SW480 (cell line): Measurements from ENCODE around the gene SPRY2.
"Not testable (repeated sequence)": the region's sequence is repeated elsewhere in the genome, so short reads cannot be mapped to it uniquely, and the experiment has no call there.

Experiments
- DNase-seq: peaks from one replicate; pipeline ENCODE4 v3.0.0-alpha.2; 2016; ENCODE audit warnings: low spot score

The SPRY2 gene

GRCh38 chr13:80341101-80341755, at the start of gene SPRY2:
SPRY2 (minus strand) TSS chr13:80341126; CDS start chr13:80337705, 3,421 bp downstream.
- DNase-seq: peak; percentile 97

DNA sequence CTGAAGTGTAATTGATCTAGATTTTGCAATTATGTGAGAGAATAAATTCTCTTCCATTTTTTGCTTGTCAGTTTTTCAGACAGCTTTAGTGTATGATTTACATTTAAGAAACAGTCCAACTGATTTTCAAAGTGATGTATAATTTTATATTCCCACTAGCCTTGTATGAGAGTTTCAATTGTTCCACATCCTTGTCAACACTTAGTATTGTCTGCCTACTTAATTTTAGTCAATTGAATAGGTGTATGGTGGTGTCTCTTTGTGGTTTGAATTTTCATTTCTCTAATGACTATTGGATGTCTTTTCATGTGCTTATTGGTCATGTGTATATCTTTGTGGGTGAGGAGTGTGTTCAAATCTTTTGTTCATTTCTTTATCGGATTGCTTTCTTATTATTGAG, 49.4 kb upstream of the SPRY2 start:
- DNase-seq: no peak

DNA sequence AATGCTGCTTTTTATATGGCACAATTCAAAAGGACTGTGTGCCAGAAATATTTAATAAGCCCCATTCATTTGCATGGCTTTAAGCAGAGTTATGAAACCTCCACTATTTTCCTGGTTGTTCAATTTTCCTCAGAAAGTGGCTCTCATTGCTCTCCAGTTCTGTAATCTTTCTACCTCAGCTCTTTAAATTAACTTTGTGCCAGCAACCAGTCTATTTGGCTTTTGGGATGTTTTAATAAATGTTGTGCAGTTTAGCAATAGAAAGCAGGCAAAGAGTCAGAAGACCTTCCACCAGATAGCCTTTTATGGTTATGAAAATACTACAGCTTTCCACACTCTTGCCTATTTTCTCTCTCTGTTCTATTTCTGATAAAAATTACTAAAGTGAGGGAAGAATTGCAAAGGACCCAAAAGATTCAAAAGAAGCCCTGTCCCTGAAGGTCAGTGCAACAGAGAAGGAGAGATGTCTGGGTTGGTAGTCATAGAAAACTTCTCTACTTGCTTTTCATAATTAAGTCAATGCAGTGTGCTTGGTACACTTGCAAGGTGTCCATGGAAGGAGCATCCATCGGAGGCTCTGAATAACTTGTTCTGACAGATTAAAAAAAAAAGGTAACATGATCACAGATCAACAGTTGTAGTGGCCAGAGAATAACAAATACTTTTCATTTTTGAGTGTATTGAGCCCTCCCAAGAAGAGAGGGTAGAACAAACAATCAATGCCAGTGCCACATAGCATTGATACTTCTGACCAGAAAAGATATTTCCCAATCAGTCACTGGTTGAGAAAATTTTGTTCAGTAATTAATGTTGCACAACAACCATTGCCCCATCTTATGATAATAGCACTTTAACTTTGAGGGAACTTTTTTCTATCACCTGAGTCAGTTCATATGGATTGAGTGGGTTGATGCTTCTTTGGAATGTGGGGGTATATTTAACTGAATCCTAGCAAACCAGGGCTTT, 48.4 kb upstream of the SPRY2 start:
- no peak for DNase-seq

- no peak for DNase-seq
Measured at GRCh38 chr13:80388506-80388905, 47.6 kb upstream of the SPRY2 start.

DNA sequence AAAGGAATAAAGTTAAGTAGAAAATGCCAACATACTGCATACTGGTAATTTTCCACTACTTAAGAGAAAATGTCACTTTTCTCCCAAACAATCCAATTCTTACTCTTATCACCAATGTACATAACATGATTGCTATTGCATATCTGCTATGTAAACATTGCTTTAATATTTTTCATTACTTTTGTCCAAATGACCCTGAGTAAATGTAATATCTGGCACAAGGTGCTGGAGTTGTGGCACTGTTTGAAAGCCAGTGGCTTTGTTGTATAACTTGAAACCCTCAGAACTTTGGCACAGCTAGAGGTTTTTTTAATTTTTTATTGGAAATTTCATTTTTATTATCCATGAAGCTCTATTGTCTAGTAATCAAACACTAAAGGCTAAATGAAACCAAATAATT, 45.7 kb upstream of the SPRY2 start:
- no peak for DNase-seq

GRCh38 chr13:80386002-80386401, 45.1 kb upstream of the SPRY2 start:
- DNase-seq: no peak

- no peak for DNase-seq
Measured at GRCh38 chr13:80382576-80382975, 41.6 kb upstream of the SPRY2 start.

DNA sequence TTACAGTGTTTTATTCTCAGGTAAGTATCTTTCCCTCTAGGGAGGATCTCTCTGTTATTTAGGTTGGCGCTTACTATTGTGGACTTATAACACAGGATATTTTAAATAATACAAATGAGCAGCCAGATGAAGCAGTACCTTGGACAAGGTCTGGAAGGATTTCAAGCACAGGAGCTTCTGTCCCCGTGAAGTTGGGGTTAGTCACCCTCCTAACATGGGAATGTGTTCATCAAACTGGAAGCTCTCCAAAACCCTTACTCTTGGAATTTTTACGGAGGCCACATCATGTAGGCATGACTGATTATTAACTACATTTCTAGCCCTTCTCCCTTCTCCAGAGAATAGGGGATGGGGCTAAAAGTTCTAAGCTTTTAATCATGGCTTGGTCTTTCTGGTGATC, 38.3 kb upstream of the SPRY2 start:
- DNase-seq: no peak

- DNase-seq: no peak
Measured at GRCh38 chr13:80376554-80376953, 35.6 kb upstream of the SPRY2 start.

DNA sequence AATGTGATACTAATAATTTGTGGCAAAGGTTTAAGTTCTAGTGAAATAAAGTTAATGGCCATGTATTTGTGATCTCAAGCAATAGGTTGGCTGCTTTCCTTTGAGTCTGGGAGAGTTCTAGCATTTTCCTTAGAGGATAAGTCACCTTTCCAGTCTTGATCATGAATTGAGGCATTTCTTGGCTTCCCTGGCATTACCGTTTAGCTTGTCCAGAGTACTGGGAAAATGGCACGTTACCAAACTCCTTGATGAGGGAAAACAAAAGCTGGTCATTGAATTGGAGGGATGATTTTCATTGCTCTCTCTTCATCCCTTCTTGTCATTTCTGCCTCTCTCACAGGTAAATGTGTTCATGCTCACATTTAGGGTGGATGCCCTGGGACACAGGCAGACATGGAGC, 34.0 kb upstream of the SPRY2 start:
- DNase-seq: no peak

- no peak for DNase-seq
Measured at GRCh38 chr13:80374444-80374843, 33.5 kb upstream of the SPRY2 start.

DNA sequence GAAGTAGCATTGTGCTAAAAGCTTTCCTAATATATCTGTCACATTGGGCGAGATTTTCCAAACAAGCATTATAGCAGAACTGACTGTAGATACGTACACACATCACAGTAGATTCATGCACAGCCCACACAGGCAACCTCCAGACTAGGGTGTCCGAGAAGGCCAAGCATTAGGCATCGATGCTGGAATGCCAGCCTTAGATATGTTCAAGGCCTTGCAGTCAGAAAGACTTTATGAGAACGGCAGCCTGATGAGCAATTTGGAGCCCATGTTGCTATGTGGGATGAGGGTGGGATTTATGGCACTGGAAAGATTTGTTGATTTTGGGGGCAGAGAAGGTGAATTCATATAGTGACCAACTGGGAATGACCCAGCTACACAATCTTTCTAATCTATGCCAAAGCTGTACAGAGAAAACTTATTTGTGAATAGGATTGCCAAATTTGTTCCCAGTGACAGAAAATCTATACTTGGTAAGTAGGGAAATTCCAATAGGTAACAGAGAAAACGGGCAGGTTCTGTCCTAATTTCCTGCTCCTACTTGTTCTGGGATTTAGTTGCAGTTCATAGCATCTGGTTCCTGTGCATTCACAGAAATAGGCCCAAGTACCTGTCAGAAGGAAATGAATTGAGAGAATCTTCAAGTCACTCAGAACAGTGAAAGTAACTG, 31.0 kb upstream of the SPRY2 start:
- DNase-seq: no peak

- DNase-seq: no peak
Measured at GRCh38 chr13:80367473-80367872, 26.5 kb upstream of the SPRY2 start.

GRCh38 chr13:80363890-80364503, 23.1 kb upstream of the SPRY2 start:
- DNase-seq: peak; percentile 28

DNA sequence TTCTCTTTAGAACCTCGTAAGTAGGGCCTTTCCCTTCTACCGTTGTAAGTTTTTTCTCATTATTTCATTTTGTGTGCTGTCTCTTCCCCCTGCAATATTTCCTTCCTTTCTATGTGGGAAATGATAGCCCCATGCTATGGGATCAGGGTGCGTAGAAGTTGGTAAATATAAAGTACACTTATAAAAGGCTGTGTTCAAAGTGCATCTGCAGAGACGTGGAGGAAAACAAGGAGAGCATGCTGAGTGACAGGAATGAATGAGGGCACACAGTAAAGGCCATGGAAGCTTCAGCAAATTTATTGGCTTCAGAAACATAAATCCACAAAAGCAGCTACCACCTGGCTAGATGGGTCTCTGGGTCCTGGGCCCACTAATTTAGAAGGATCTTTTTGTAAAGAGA, 21.6 kb upstream of the SPRY2 start:
- DNase-seq: no peak

- no peak for DNase-seq
Measured at GRCh38 chr13:80361883-80362327, 21.0 kb upstream of the SPRY2 start.

- no peak for DNase-seq
Measured at GRCh38 chr13:80361298-80361697, 20.4 kb upstream of the SPRY2 start.

- no peak for DNase-seq
Measured at GRCh38 chr13:80360453-80360800, 19.5 kb upstream of the SPRY2 start.

DNA sequence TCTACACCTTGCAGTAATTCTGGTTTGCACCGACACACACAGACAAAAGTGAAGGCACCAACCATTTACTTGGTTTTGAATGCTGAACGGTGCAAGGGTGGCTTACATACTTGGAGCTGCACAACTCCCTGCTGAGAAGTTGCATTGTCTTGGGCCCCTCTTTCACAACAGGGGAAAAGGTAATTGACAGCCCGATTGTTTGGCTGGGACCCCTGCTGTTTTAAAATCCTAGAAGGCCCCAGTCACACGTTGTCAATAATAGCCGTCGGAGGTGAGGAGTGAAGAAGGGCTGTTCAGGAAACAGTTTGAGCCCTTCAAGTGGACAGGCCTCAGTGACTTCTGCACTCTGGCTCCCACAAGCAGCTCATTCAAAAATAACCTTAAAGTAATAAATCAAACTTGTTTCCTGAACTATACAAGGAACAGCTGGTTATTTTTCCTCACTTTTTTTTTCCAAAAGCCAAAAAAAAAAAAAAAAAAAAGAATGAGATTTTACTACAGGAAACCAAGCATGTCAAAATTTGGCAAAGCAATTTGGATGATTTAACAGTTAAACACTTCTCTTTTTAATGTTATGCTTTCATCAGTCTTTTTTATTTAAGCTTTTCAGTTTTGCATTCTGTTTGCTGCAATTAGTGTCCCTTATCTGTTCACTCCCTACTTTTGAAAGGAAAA, 19.0 kb upstream of the SPRY2 start:
- DNase-seq: no peak

DNA sequence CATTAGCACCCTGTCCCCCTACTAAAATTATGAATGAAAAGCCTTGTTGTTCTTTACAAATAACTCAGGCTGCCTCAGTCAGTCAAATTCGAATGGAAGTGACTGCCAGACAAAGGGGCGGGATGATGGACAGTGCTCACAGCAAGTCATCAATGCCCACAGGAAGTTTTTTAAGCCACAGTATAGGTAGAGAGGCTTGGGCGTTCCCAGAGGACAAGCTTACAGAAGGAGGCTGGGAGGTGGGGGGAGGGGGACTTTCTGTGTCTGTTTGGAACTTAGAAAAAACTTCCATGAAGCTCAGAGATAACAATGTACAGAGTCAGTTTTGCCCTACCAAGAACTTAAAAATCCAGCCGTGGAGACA, 18.5 kb upstream of the SPRY2 start:
- no peak for DNase-seq

- DNase-seq: not testable (repeated sequence)
Measured at GRCh38 chr13:80355496-80356094, 14.7 kb upstream of the SPRY2 start.
